ENCODE measurements around the gene EIF2AK3.

GRCh38 chr2:88599527-88599926, 27.7 kb downstream of the EIF2AK3 start:
- TF ChIP-seq EZH2 (IDR thresholded peaks at IDR 0.05; ENCODE audit: insufficient read depth, poor library complexity, severe bottlenecking) (no peak), EZH2phosphoT487 (IDR thresholded peaks at IDR 0.05; ENCODE audit: insufficient read depth, low read depth) (no peak)

Data from GM23248 (cell line).